Measurements from ENCODE around the gene NPAS3. TPM values are rescaled to one million over a fixed set of nuclear protein-coding genes. Genes with fewer than 3 reads are reported as not detected.

Gene NPAS3
- total and polyA plus RNA-seq, 4 donors = 0.07 to 0.09 (median 0.08) TPM; not detected in 1

DNA sequence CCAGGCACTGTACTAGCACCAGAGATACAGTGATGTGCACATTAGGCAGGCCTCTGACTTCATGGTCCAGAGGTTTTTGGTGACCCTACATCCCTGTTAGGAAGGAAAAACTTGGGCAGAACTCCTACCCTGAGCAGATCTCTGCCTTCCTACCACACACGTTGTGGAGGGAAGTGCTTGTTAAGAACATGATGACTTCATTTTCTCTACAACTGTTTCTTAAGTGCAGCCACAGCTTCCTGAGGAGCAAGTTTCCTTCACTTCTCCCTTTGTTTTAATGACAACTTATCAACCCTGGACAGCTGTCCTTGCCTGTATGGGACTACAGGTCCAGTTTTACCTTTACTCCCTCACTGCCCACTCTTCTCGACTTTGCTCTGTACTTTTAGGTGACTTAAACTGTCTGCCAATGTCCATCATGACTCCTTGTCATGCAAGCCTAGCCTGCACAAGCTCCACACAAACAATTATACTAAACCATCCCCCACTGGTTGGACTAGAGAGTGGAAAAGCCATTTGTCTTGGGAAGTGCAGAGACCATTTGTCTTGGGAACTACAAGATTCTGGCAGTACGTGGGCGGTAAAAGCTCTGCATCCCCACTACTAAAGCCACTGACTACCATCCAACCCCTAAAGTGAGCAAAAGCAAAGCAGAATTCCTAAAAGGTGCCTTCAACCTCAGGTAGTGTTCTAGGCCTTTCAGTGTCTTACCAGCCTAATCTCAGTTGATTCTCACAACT, 652.4 kb downstream of the NPAS3 start:
- no peak for DNase-seq (ENCODE audit: low spot score)
- Histone ChIP-seq H3K27ac (ENCODE audit: low read depth in 1 of 2, low read length in 2 of 2) (no peak overlapping the region), H3K9ac (ENCODE audit: low read depth in 1 of 2, low read length in 2 of 2) (no peak overlapping the region), H3K4me3 (ENCODE audit: low read depth in 1 of 3, low read length in 3 of 3) (no peak overlapping the region), H3K36me3 (ENCODE audit: control insufficient read depth in 4 of 4, insufficient read depth in 3 of 4, low read depth in 1 of 4, low read length in 3 of 4) (no peaks in the 10 kb centered on the region), H3K4me1 (ENCODE audit: control insufficient read depth in 4 of 4, insufficient read depth in 4 of 4, low read length in 3 of 4) (no peaks in the 10 kb centered on the region), H3K9me3 (ENCODE audit: control insufficient read depth in 4 of 4, low read length in 3 of 4) (no peaks in the 10 kb centered on the region), H3K27me3 (ENCODE audit: control insufficient read depth in 4 of 4, insufficient read depth in 4 of 4, low read length in 3 of 4) (peaks cover 0 to 4% (median 0%) of the 10 kb centered on the region in 4 donors)
- whole genome bisulfite sequencing = 77% methylated on average over 4 of the region's 4 CpGs
- TF ChIP-seq, protein P1, sequence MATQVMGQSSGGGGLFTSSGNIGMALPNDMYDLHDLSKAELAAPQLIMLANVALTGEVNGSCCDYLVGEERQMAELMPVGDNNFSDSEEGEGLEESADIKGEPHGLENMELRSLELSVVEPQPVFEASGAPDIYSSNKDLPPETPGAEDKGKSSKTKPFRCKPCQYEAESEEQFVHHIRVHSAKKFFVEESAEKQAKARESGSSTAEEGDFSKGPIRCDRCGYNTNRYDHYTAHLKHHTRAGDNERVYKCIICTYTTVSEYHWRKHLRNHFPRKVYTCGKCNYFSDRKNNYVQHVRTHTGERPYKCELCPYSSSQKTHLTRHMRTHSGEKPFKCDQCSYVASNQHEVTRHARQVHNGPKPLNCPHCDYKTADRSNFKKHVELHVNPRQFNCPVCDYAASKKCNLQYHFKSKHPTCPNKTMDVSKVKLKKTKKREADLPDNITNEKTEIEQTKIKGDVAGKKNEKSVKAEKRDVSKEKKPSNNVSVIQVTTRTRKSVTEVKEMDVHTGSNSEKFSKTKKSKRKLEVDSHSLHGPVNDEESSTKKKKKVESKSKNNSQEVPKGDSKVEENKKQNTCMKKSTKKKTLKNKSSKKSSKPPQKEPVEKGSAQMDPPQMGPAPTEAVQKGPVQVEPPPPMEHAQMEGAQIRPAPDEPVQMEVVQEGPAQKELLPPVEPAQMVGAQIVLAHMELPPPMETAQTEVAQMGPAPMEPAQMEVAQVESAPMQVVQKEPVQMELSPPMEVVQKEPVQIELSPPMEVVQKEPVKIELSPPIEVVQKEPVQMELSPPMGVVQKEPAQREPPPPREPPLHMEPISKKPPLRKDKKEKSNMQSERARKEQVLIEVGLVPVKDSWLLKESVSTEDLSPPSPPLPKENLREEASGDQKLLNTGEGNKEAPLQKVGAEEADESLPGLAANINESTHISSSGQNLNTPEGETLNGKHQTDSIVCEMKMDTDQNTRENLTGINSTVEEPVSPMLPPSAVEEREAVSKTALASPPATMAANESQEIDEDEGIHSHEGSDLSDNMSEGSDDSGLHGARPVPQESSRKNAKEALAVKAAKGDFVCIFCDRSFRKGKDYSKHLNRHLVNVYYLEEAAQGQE (IDR thresholded peaks at IDR 0.05) = no peak
- TF ChIP-seq RXRA (IDR thresholded peaks at IDR 0.05) (no peak), FOXA1 (IDR thresholded peaks at IDR 0.05) (no peak), YY1 (IDR thresholded peaks at IDR 0.05) (no peak), EGR1 (IDR thresholded peaks at IDR 0.05; ENCODE audit: low read depth in 2 of 2) (no peak)
- TF ChIP-seq, protein P2, sequence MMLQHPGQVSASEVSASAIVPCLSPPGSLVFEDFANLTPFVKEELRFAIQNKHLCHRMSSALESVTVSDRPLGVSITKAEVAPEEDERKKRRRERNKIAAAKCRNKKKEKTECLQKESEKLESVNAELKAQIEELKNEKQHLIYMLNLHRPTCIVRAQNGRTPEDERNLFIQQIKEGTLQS (IDR thresholded peaks at IDR 0.05) = no peak

- Histone ChIP-seq H3K9me3 (ENCODE audit: control insufficient read depth in 4 of 4, low read length in 3 of 4) (no peaks in the 10 kb centered on the region), H3K36me3 (ENCODE audit: control insufficient read depth in 4 of 4, insufficient read depth in 3 of 4, low read depth in 1 of 4, low read length in 3 of 4) (no peaks in the 10 kb centered on the region), H3K27ac (ENCODE audit: low read depth in 1 of 2, low read length in 2 of 2) (no peak overlapping the region), H3K4me1 (ENCODE audit: control insufficient read depth in 4 of 4, insufficient read depth in 4 of 4, low read length in 3 of 4) (no peaks in the 10 kb centered on the region), H3K4me3 (ENCODE audit: low read depth in 1 of 3, low read length in 3 of 3) (no peak overlapping the region), H3K27me3 (ENCODE audit: control insufficient read depth in 4 of 4, insufficient read depth in 4 of 4, low read length in 3 of 4) (peaks cover 0 to 4% (median 0%) of the 10 kb centered on the region in 4 donors), H3K9ac (ENCODE audit: low read depth in 1 of 2, low read length in 2 of 2) (no peak overlapping the region)
- DNase-seq (ENCODE audit: low spot score) = no peak
- 81% methylated on average over 2 of the region's 2 CpGs for WGBS
- TF ChIP-seq, protein P2 (IDR thresholded peaks at IDR 0.05) = no peak
- TF ChIP-seq, protein P1 (IDR thresholded peaks at IDR 0.05) = no peak
- TF ChIP-seq JUND (IDR thresholded peaks at IDR 0.05) (no peak), EGR1 (IDR thresholded peaks at IDR 0.05; ENCODE audit: low read depth in 2 of 2) (no peak), FOXA2 (IDR thresholded peaks at IDR 0.05) (no peak), SP1 (IDR thresholded peaks at IDR 0.05) (no peak), TAF1 (conservative IDR thresholded peaks at IDR 0.05) (no peak)
- TF ChIP-seq, protein P3, sequence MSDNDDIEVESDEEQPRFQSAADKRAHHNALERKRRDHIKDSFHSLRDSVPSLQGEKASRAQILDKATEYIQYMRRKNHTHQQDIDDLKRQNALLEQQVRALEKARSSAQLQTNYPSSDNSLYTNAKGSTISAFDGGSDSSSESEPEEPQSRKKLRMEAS (IDR thresholded peaks at IDR 0.05) = no peak
Measured at GRCh38 chr14:33592297-33592696, 653.6 kb downstream of the NPAS3 start.

Data from liver (tissue), 9 donors.